CD4-positive, alpha-beta T cell (primary cell): Measurements from ENCODE around the gene TAS2R40. TPM values are rescaled to one million over a fixed set of nuclear protein-coding genes. Genes with fewer than 3 reads are reported as not detected.

Source experiments
- ATAC-seq: fragments of 200-7000 bp; cut with Tn5 transposase; one replicate; pipeline ENCODE4 v1.10.0; 2022; ENCODE audit warnings: mild to moderate bottlenecking; ENCODE audit not compliant: poor library complexity
- CTCF ChIA-PET: fragments of 350-600 bp; sonication (Branson Sonifier 250); formaldehyde crosslinking; loops from one replicate; lab custom pipeline; 2021; ENCODE audit warnings: antibody characterized with exemption, inconsistent platforms; lab: Charles Lee
- POLR2A ChIA-PET: fragments of 350-600 bp; sonication (Branson Sonifier 250); formaldehyde crosslinking; loops from one replicate; lab custom pipeline; 2021; ENCODE audit warnings: antibody characterized with exemption, inconsistent platforms; lab: Charles Lee
- DNase-seq, 14 experiments: peaks; one replicate each; pipeline ENCODE4 v3.0.0-alpha.2; 2013 to 2020; ENCODE audit warnings: mixed read lengths in 2 of 14
- H3K27ac ChIP-seq, 2 donors: one replicate each; pipeline versions ENCODE4 v1.5.1 to v1.7.0; 2013; ENCODE audit warnings: low read length in 2 of 2, low read depth in 1 of 2, mild to moderate bottlenecking in 1 of 2
- H3K27me3 ChIP-seq, 2 experiments: 1 replicate in 1 of 2; 2 replicates in 1 of 2; pipeline versions ENCODE4 v1.6.1 to v1.7.0; 2013; ENCODE audit warnings: low read length in 2 of 2, control low read depth in 1 of 2, mild to moderate bottlenecking in 1 of 2, moderate library complexity in 1 of 2; ENCODE audit not compliant: insufficient read depth in 2 of 2, control insufficient read depth in 1 of 2
- H3K36me3 ChIP-seq: one replicate; pipeline ENCODE4 v1.6.1; 2013; ENCODE audit warnings: low read length, control low read depth; ENCODE audit not compliant: insufficient read depth
- H3K4me1 ChIP-seq: one replicate; pipeline ENCODE4 v1.6.1; 2013; ENCODE audit warnings: low read length, control low read depth; ENCODE audit not compliant: insufficient read depth
- H3K4me3 ChIP-seq: one replicate; pipeline ENCODE4 v1.5.1; 2013; ENCODE audit warnings: mild to moderate bottlenecking, low read length, moderate library complexity
- H3K9me3 ChIP-seq, 2 experiments: 1 replicate in 1 of 2; 2 replicates in 1 of 2; pipeline versions ENCODE4 v1.6.1 to v1.7.0; 2013; ENCODE audit warnings: low read length in 2 of 2, mild to moderate bottlenecking in 2 of 2, control low read depth in 1 of 2, moderate library complexity in 1 of 2; ENCODE audit not compliant: control insufficient read depth in 1 of 2, insufficient read depth in 1 of 2
- H3K27ac Mint-ChIP-seq: one replicate; pipeline ENCODE4 v1.8.0; 2020; ENCODE audit warnings: mixed read lengths
- H3K27me3 Mint-ChIP-seq: one replicate; pipeline ENCODE4 v1.8.0; 2021; ENCODE audit warnings: mixed read lengths
- H3K36me3 Mint-ChIP-seq: one replicate; pipeline ENCODE4 v1.8.0; 2021; ENCODE audit warnings: low read depth, mixed read lengths
- H3K4me1 Mint-ChIP-seq: one replicate; pipeline ENCODE4 v1.8.0; 2021; ENCODE audit warnings: low read depth, mixed read lengths
- H3K4me3 Mint-ChIP-seq: one replicate; pipeline ENCODE4 v1.8.0; 2020; ENCODE audit warnings: mild to moderate bottlenecking, mixed read lengths
- H3K9me3 Mint-ChIP-seq: one replicate; pipeline ENCODE4 v1.8.0; 2020; ENCODE audit warnings: mixed read lengths
- intact Hi-C, 2 experiments: fragments of 100-400 bp; cut with DNase I in 1 of 2; cut with micrococcal nuclease in 1 of 2; formaldehyde crosslinking; loops; one replicate each; pipeline versions ENCODE4 v1.15.1 to v1.9.0; 2023 to 2025; cut with DNase I, micrococcal nuclease
- polyA plus RNA-seq, 2 donors: library from polyadenylated mRNA; unstranded; fragments of 120-200 nt; gene quantifications; one replicate each; pipeline ENCODE4 v1.2.1, GENCODE V29; 2013
- total RNA-seq, 174 experiments: library from RNA in 2 of 174; stranded (reverse) in 2 of 174; gene quantifications; one replicate each; pipeline ENCODE4 v1.2.3 and lab custom pipeline; 2021 to 2026
- TF ChIP-seq, protein P1 (sequence below): fragments of 200-600 bp; IDR thresholded peaks from one replicate; pipeline ENCODE4 v1.8.0; 2022; ENCODE audit warnings: antibody characterized with exemption, mild to moderate bottlenecking

TAS2R40 gene
- total RNA-seq (not detected), total RNA-seq (lab: John Stamatoyannopoulos, UW) (0 to 0.05 (median 0) reads per million in 172 experiments)
- 0.10 TPM for polyA plus RNA-seq (2013, experiment 1 of 2)
- polyA plus RNA-seq (2013, experiment 2 of 2): not detected

DNA sequence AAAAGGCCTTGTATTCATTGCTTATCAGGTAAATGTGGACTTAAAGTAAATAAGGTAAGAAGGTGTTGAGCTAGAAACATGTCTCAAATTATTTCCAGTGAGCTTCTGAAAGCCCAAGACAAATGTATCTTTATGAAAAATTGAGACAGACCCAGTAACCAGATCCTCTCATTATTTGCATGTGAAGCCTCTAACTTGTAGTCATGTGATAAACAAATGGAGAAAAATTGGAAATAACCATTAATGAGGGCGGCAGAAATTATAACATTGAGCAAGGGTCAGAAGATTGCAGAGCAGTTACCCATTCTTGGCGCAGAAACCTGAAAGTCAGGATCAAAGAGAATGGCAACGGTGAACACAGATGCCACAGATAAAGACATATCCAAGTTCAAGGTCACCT, at the start of gene TAS2R40:
TAS2R40 (plus strand) TSS at position 301 of the 400 bp plus-strand sequence; CDS start at position 343, 42 bp downstream.
- Mint-ChIP-seq H3K36me3 (no peaks in the 10 kb centered on the region), H3K27me3 (peaks cover 17% of the 10 kb centered on the region), H3K4me3 (no peak within 1 kb of the TSS), H3K4me1 (no peaks in the 10 kb centered on the region), H3K9me3 (no peaks in the 10 kb centered on the region), H3K27ac (no peak within 1 kb of the TSS)
- H3K36me3 ChIP-seq: no peaks in the 10 kb centered on the region
- H3K27ac ChIP-seq: no peak within 1 kb of the TSS
- TF ChIP-seq, protein P1, sequence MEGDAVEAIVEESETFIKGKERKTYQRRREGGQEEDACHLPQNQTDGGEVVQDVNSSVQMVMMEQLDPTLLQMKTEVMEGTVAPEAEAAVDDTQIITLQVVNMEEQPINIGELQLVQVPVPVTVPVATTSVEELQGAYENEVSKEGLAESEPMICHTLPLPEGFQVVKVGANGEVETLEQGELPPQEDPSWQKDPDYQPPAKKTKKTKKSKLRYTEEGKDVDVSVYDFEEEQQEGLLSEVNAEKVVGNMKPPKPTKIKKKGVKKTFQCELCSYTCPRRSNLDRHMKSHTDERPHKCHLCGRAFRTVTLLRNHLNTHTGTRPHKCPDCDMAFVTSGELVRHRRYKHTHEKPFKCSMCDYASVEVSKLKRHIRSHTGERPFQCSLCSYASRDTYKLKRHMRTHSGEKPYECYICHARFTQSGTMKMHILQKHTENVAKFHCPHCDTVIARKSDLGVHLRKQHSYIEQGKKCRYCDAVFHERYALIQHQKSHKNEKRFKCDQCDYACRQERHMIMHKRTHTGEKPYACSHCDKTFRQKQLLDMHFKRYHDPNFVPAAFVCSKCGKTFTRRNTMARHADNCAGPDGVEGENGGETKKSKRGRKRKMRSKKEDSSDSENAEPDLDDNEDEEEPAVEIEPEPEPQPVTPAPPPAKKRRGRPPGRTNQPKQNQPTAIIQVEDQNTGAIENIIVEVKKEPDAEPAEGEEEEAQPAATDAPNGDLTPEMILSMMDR: no peak
- DNase-seq (no peak), ATAC-seq (no peak)
- H3K4me3 ChIP-seq: no peak within 1 kb of the TSS
- no peaks in the 10 kb centered on the region for H3K9me3 ChIP-seq
- intact Hi-C loops: no loop called here
- H3K27me3 ChIP-seq: peaks cover 0 to 6% of the 10 kb centered on the region in 2 experiments
- ChIA-PET POLR2A (no interaction called here), CTCF (no interaction called here)
- H3K4me1 ChIP-seq: no peaks in the 10 kb centered on the region

DNA sequence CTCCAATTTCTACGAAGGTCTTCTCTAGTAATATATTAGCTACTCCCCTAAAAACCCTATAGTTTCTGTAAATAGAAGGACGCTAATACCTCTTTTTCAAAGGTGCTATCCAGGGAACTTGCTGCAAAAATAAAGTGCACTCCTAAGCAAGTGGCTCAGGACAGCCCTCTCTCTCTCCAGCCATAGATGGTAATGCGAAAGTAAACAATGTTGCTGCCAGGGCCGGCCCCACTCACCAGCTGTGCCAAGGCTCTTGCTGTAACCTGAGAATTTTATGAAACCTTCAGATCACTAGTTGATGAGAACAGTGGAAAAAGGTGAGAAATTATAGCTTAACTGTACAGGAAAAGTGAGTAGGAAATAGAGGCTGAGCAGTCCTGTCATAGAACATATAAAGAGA, 49.5 kb upstream of the TAS2R40 start:
- Mint-ChIP-seq H3K27me3 (peaks cover 27% of the 10 kb centered on the region), H3K4me3 (no peak overlapping the region), H3K36me3 (peaks cover 2% of the 10 kb centered on the region), H3K27ac (no peak overlapping the region), H3K9me3 (peaks cover 5% of the 10 kb centered on the region), H3K4me1 (no peaks in the 10 kb centered on the region)
- no peaks in the 10 kb centered on the region for H3K4me1 ChIP-seq
- TF ChIP-seq, protein P1: no peak
- POLR2A ChIA-PET: no interaction called here
- intact Hi-C loops: no loop called here
- ATAC-seq (no peak), DNase-seq (no peak)
- no peaks in the 10 kb centered on the region for H3K36me3 ChIP-seq
- no peaks in the 10 kb centered on the region for H3K27me3 ChIP-seq
- no peak overlapping the region for H3K4me3 ChIP-seq
- no peak overlapping the region for H3K27ac ChIP-seq
- peaks cover 0 to 7% of the 10 kb centered on the region in 2 experiments for H3K9me3 ChIP-seq
- CTCF ChIA-PET: no interaction called here

DNA sequence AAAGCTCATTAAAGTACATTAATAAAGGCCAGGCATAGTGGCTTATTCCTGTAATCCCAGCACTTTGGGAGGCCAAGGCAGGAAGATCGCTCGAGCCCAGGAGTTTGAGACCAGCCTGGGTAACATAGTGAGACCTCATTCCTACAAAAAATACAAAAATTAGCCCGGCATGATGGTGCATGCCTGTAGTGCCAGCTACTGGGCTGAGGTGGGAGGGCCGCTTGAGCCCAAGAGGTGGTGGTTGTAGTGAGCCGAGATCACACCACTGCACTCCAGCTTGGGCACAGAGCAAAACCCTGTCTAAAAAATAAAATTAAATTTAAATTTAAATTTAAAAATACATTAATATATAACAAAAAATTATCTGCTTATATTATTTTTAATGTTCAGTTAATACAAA, 45.7 kb upstream of the TAS2R40 start:
- H3K9me3 ChIP-seq: peaks cover 7 to 8% of the 10 kb centered on the region in 2 experiments
- no peak overlapping the region for H3K27ac ChIP-seq
- no peak overlapping the region for H3K4me3 ChIP-seq
- Mint-ChIP-seq H3K9me3 (peaks cover 7% of the 10 kb centered on the region), H3K27me3 (peaks cover 5% of the 10 kb centered on the region), H3K4me3 (no peak overlapping the region), H3K4me1 (no peaks in the 10 kb centered on the region), H3K36me3 (no peaks in the 10 kb centered on the region), H3K27ac (no peak overlapping the region)
- no peaks in the 10 kb centered on the region for H3K4me1 ChIP-seq
- ChIA-PET POLR2A (no interaction called here), CTCF (no interaction called here)
- intact Hi-C loops: no loop called here
- TF ChIP-seq, protein P1: no peak
- no peak for DNase-seq
- ATAC-seq: no peak
- no peaks in the 10 kb centered on the region for H3K36me3 ChIP-seq
- no peaks in the 10 kb centered on the region for H3K27me3 ChIP-seq
